GM19467 (cell line): Measurements from ENCODE around the gene ZSWIM3.
"Not testable (repeated sequence)": the region's sequence is repeated elsewhere in the genome, so short reads cannot be mapped to it uniquely, and the experiment has no call there.

Experiments
- ATAC-seq: cut with Tn5 transposase; IDR thresholded peaks from one replicate; pipeline ENCODE4 v1.9.1; 2021; ENCODE audit warnings: mild to moderate bottlenecking, moderate library complexity; ENCODE audit not compliant: unreplicated experiment

ZSWIM3 gene

DNA sequence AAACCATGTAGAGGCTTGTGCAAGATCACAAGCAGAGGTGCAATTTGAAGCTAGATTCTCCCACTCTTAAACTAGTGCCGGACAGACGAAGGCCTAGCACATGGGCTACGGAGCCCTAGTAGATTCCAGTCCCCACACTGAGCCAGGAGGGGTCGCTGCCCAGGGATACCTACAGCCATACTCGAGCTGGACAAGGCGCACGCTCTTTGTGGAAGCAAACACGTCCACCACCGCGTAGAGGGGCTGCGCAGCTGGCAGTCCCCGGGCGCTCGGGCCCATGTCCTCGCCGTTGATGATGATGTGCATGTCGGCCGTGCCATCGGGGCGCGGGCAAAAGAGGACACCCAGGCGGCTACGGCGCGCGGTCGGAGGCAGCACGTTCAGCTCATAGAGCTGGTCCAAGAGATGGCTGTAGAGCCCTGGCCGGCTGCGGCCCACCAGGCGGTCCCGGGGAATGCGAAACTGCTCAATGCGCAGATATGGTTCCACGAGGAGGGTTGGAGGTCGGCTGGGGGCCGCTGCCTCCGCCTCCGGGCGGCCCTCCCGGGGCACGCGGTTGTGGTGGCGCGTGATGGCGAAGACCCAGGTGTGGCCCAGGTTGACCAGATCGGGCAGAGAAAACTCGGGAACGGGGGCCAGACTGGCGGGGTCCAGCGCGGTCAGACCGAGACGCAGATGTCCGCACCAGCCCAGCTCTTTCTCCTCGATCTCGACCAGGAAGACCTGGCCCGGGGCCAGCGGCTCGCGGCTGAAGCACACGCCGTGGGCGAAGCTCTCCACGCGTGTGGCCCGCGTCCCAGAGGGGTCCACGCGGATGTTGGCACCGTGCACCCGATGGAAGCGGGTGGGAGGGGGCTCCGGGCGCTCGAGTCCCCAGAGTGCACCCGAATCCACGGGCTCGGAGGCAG is 32.9 kb downstream of the ZSWIM3 start:
- ATAC-seq = no peak

GRCh38 chr20:45890985-45891983 is 33.9 kb downstream of the ZSWIM3 start, which contains the start of the genes CTSA and NEURL2:
Gene CTSA (plus strand): TSS chr20:45891335. CDS start chr20:45891569, 234 bp downstream.
Gene NEURL2 (minus strand): TSS chr20:45891208. CDS start chr20:45890991, 217 bp downstream.
- ATAC-seq = no peak

GRCh38 chr20:45892049-45892825 is 34.8 kb downstream of the ZSWIM3 start:
- ATAC-seq = no peak

- no peak for ATAC-seq
Observed at GRCh38 chr20:45892828-45893500, 35.5 kb downstream of the ZSWIM3 start.

DNA sequence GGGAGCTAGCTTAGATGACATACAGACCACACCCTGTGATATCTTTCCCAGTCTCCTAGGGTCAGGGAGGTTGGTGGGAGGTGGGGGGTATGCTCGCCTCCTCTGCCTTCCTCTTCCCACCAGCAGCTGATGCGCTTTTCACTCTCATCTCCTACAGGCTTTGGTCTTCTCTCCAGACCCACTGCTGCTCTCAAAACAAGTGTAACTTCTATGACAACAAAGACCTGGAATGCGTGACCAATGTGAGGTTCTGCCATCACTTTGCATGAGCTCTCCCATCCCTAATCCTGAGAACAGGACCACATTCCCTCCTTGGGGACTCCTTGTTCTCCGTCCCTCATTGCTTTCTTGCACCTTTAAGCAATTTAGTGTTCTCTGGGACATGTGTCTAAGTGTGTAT is 36.4 kb downstream of the ZSWIM3 start:
- ATAC-seq = no peak

- ATAC-seq = no peak
Observed at GRCh38 chr20:45894797-45895196, 37.4 kb downstream of the ZSWIM3 start.

DNA sequence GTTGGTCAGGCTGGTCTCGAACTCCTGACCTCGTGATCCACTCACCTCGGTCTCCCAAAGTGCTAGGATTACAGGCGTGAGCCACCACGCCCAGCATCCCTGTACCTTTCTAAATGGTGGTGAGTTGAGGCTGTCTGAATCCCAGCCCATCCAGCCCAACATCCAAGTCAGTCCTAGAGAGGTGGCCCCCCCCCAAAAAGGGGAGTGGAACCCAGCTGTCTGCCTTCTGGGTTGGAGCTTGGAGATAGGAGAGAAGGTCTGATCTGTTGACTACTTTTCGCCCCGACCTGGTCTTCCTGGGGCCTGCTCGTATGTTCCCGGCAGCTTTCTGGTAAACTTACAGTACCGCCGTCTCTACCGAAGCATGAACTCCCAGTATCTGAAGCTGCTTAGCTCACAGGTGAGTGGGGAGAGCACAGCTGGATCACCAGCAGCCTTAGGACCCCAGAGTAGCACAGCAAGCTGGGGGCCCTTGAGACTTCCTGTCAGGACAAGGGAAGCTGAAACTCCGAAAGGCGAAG is 39.3 kb downstream of the ZSWIM3 start:
- no peak for ATAC-seq

GRCh38 chr20:45897289-45897688 is 39.9 kb downstream of the ZSWIM3 start:
- ATAC-seq = no peak

DNA sequence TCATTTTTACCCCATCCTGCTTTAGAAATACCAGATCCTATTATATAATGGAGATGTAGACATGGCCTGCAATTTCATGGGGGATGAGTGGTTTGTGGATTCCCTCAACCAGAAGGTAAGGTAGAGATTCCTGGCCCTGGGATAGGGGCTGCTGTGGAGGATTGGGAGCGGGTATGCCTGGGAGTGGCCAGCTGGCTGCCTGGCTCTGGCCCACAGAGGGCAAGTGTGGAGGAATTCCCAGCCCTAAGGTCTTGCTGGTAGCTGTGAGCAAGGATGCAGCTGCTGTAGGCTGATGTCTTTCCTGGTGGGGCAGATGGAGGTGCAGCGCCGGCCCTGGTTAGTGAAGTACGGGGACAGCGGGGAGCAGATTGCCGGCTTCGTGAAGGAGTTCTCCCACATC is 40.3 kb downstream of the ZSWIM3 start:
- ATAC-seq = no peak

GRCh38 chr20:45898285-45898684 is 40.9 kb downstream of the ZSWIM3 start:
- ATAC-seq = no peak

- no peak for ATAC-seq
Observed at GRCh38 chr20:45899046-45899835, 41.8 kb downstream of the ZSWIM3 start.

DNA sequence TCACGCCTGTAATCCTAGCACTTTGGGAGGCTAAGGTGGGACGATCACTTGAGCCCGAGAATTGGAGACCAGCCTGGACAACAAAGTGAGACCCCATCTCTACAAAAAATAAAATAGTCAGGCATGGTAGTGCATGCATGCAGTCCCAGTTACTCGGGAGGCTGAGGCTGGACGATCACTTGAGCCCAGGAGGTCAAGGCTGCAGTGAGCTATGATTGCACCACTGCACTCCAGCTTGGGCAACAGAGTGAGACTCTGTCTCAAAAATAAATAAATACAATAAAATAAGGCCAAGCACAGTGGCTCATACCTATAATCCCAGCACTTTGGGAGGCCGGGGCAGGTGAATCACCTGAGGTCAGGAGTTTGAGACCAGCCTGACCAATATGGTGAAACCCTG is 43.9 kb downstream of the ZSWIM3 start:
- not testable (repeated sequence) for ATAC-seq

DNA sequence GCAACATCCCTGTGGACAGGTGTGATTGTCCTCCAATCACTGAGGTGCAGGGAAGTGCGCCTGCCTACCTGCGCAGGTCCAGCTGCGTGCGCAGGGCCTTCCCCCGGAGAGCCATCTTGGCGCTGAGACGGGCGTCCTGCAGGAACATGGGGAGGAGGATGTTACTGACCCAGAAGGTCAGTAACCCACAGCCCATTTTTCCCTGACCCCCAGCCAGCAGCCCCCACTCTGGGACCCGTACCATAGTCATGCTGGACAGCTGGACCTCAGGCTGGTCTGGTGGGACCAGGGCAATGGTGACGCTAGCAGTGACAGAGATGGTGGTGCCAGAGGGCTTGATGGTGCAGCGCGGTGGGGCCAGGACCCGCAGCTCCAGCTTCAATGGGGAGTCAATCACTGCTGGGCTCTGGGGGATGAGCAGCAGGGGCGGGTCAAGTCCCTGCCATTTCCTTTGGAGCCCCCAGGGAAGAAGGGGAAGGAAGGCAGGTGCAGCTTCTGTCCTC is 44.8 kb downstream of the ZSWIM3 start:
- ATAC-seq = no peak

GRCh38 chr20:45904583-45905504 is 47.4 kb downstream of the ZSWIM3 start:
- no peak for ATAC-seq

- ATAC-seq = no peak
Observed at GRCh38 chr20:45905505-45906079, 48.2 kb downstream of the ZSWIM3 start.

DNA sequence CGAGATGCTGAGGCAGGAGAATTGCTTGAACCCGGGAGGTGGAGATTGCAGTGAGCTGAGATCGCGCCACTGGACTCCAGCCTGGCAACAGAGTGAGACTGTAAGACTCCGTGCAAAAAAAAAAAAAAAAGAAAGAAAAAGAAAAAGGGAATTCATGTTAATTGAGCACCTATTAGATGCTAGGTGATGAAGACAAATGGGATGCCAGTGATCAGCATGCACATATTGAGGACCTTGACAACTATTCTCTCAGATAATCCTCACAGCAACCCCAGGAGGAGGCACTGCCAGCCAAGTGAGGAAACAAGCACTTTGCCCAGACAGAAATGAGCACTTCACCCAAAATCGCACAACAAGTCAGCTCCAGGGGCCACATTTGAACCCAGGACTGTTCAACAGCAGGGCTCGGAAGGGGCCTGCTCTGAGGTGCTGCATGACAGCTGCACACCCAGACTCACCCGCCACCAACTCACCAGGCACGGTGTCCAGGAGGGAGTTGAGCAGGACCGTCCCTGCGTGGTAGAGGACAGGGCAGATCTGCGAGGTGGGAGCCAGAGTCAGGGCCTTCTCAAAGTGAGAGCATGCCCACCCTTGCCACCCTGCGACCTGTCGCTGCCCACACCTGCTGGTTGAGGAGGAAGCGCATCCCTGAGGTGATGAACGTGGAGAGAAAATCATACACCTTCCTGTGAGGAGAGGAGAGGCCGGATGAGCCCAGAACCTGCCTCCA is 50.0 kb downstream of the ZSWIM3 start:
- ATAC-seq = no peak

DNA sequence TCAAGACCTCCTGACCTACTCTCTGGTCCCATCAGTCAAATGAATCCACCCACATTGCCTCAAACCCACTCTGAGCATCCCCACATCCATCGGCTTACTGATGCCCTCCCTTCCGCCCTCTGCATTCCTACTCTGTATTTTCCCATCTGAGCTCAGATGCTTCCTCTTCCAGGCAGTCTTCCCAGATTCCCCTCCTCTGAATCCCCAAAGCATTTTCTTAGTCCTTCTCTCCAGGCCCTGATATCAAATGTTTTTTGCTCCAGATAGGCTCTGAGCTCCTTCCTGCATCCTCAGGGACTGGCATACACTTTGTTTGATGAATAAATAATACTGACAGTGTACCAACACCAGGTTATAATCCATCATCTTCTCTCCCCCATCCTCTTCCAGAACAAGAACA is 50.7 kb downstream of the ZSWIM3 start:
- no peak for ATAC-seq
